Thoracic aorta endothelial cell (primary cell): ENCODE data around the gene PHACTR3. TPM values are rescaled to one million over a fixed set of nuclear protein-coding genes. Genes with fewer than 3 reads are reported as not detected.

Experiments used
- small RNA-seq: library from RNA; depleted of rRNA; stranded (forward); fragments of <200 nt; gene quantifications from one replicate; pipeline ENCODE3, GENCODE V24; 2012
- total RNA-seq: library from RNA; depleted of rRNA; stranded (reverse); fragments of >200 nt; gene quantifications from 2 replicates; pipeline ENCODE4 v1.2.3, GENCODE V29; 2012

The PHACTR3 gene
- not detected in 2 replicates for total RNA-seq

DNA sequence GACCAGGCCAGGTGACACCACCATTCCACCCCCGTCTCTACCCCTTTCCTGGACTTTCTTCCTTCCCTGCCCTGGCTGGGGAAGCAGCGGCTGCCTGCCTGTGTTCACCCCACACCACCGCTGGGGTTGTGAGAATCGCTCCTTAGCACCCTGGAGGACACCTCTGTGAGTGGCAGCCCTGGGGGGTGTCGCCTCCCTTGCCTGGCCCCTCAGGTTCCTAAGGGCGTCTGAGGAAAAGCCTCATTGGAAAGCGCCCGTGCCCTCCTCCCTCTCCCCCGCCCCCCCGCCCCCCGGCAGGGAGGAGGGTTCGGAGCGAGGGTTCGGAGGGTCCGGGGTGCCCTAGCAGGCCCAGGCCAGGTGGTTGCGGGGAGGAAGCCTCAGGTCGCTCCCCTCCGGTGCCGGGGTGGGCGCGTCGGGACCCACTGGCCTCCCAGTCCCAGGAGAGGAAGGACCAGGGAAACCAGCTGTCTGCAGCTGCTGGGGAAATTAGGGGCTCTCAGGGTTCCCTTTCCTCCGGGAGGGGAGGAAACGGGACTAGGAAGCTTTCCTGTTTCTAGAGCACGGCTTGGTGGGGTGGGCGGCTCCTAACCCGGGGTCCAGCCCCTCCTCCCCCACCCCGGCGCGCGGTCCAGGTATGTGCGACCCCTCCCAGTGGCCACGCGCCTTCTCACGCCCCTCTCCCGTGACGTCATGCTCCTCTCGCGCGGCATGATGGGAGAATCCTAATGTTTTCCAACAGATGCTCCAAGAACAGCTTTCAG lies at the start of gene PHACTR3:
TSS of gene PHACTR3 (plus strand) at position 760 of the 761 bp plus-strand sequence. CDS start 475 bp downstream, outside the sequence.

Small RNA genes lying within 50 kb of the gene (small RNA-seq; reads per million reads assigned to genes)
- not detected for gene RNU7-141P
